OCI-LY7 (cell line): Measurements from ENCODE around the gene IGF1R.

ENCODE experiments used
- EZH2phosphoT487 ChIP-seq: fragments of 200-600 bp; sonication (generic); IDR thresholded peaks from 2 replicates; pipeline ENCODE4 v1.6.1; 2018; ENCODE audit warnings: low read depth, borderline replicate concordance, mild to moderate bottlenecking, mixed run types, antibody characterized with exemption, low read length, moderate library complexity, mixed read lengths
- TF ChIP-seq, protein P1 (sequence below): fragments of 200-600 bp; sonication (generic); conservative IDR thresholded peaks from 2 replicates; pipeline ENCODE4 v1.5.1; 2014; ENCODE audit warnings: mild to moderate bottlenecking, antibody characterized with exemption, low read length, moderate library complexity, mixed read lengths

DNA sequence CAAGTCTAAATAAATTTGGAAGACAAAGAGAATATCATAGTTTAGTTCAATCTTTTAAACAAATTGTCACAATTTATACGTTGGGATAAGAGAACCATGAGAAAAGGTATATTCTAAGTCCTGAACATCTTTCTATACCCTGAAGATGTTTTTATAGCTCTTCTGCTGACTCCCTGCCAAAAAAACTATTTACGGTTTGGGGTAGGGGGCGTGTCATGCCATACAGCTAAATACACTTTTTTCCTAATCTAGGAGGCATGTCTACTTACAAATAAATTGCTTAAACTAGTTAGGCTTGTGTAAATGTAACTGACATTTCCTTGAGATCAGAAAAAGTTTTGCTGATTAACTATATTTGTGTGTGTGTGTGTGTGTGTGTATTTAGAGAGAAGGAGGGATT lies 195.9 kb downstream of the IGF1R start:
- TF ChIP-seq, protein P1, sequence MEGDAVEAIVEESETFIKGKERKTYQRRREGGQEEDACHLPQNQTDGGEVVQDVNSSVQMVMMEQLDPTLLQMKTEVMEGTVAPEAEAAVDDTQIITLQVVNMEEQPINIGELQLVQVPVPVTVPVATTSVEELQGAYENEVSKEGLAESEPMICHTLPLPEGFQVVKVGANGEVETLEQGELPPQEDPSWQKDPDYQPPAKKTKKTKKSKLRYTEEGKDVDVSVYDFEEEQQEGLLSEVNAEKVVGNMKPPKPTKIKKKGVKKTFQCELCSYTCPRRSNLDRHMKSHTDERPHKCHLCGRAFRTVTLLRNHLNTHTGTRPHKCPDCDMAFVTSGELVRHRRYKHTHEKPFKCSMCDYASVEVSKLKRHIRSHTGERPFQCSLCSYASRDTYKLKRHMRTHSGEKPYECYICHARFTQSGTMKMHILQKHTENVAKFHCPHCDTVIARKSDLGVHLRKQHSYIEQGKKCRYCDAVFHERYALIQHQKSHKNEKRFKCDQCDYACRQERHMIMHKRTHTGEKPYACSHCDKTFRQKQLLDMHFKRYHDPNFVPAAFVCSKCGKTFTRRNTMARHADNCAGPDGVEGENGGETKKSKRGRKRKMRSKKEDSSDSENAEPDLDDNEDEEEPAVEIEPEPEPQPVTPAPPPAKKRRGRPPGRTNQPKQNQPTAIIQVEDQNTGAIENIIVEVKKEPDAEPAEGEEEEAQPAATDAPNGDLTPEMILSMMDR, result no peak
- no peak for TF ChIP-seq EZH2phosphoT487
